ENCODE measurements around the gene AP2B1. TPM values are rescaled to one million over a fixed set of nuclear protein-coding genes. Genes with fewer than 3 reads are reported as not detected.

The AP2B1 gene
- total and polyA plus RNA-seq, 2 experiments from 2014 or later, result 54.7 to 90.9 TPM

DNA sequence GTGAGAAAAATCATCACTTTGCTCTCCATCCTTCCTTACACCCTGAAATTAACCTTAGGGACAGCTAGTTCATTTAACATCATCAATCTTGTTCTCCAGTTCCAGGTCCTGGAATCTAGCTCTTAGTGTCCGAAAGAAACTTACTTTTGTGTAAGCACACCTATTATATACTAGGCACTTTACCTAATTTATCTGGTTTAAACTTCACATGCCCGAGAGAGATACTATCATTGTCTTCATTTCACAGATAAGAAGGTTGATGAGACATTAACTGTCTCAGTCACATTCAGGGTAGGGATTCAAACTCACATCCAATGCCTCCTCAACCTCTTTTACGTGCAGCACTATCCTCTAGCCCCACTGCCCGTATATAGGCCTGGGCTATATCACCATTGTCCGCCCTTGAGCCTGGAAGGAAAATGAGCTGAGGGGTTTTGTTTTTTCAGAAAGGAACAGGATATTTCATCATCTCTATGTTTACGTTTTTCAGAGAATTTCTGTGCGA, 501 bp upstream of the AP2B1 start:
- no peaks in the 10 kb centered on the region for H3K36me3 ChIP-seq
- TF ChIP-seq, protein P1, sequence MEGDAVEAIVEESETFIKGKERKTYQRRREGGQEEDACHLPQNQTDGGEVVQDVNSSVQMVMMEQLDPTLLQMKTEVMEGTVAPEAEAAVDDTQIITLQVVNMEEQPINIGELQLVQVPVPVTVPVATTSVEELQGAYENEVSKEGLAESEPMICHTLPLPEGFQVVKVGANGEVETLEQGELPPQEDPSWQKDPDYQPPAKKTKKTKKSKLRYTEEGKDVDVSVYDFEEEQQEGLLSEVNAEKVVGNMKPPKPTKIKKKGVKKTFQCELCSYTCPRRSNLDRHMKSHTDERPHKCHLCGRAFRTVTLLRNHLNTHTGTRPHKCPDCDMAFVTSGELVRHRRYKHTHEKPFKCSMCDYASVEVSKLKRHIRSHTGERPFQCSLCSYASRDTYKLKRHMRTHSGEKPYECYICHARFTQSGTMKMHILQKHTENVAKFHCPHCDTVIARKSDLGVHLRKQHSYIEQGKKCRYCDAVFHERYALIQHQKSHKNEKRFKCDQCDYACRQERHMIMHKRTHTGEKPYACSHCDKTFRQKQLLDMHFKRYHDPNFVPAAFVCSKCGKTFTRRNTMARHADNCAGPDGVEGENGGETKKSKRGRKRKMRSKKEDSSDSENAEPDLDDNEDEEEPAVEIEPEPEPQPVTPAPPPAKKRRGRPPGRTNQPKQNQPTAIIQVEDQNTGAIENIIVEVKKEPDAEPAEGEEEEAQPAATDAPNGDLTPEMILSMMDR (IDR thresholded peaks at IDR 0.05; ENCODE audit: low read depth, low read length), result no peak
- H3K27me3 ChIP-seq, result peaks cover 27% of the 10 kb centered on the region
- H3K4me1 ChIP-seq (ENCODE audit: low read depth), result peaks cover 10% of the 10 kb centered on the region
- no peak for DNase-seq (ENCODE audit: low read depth in 1 of 2, low spot score in 1 of 2)
- H3K4me3 ChIP-seq, result peak overlapping the region; percentile 86
- H3K9me3 ChIP-seq (ENCODE audit: low read depth), result no peaks in the 10 kb centered on the region
- H3K27ac ChIP-seq, result peak overlapping the region; percentile 92

DNA sequence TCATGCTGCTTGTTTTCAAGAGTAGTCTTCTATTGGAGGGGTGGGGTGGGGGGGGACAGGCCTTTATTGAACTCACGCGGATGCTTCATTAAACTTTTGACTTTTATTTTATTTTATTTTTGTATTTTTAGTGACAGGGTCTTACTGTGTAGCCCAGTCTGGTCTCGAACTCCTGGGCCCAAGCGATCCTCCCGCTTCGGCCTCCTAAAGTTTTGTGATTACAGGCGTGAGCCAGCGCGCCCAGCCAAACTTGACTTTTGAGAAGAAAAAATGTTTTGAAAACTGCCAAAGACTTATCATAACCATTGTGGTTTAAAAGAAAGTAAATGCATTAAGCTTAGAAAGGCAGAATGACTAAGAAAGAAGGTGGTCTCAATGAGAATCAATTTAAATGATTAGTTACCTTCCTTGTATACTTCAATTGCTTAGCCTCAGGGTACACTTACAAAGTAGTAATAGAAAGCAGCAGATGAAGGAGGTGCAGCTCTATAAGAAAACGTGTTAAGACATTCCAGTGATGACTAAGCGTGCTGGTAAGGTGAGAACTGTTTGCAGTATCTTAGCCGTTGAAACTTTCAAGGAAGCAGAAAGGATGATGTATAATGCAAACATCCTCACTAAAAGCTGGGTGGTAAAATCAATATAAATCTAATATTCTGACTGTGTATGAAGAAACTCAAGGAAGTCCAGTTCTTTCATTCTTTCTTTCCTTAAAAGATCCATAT, 1.2 kb downstream of the AP2B1 start:
- peak in 1 of 2 donors; percentile 54 for DNase-seq (ENCODE audit: low read depth in 1 of 2, low spot score in 1 of 2)
- H3K9me3 ChIP-seq (ENCODE audit: low read depth), result no peaks in the 10 kb centered on the region
- TF ChIP-seq, protein P1 (IDR thresholded peaks at IDR 0.05; ENCODE audit: low read depth, low read length), result no peak
- peaks cover 10% of the 10 kb centered on the region for H3K4me1 ChIP-seq (ENCODE audit: low read depth)
- H3K27me3 ChIP-seq, result peaks cover 20% of the 10 kb centered on the region
- peak overlapping the region; percentile 86 for H3K4me3 ChIP-seq
- H3K36me3 ChIP-seq, result no peaks in the 10 kb centered on the region
- no peak overlapping the region for H3K27ac ChIP-seq

DNA sequence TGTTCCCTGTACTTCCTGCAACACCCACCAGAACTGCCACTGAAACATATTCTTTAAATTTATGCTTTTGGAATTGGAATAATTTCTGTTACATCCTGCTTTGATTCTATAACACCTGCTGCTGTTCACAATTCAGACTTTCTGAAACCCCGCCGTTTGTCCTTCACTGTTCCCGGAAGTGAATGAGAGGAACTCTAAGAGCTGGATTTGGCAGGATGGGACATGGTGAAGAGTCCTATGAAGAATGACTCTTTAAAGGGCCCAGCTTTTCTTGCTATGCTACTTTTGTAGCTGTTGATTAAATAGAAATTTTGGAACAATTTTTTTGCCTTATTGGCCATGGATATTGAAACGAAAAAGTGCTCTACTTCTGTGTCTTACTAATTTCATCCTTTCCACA, 8.9 kb downstream of the AP2B1 start:
- H3K9me3 ChIP-seq (ENCODE audit: low read depth), result no peaks in the 10 kb centered on the region
- no peak for DNase-seq (ENCODE audit: low read depth in 1 of 2, low spot score in 1 of 2)
- no peak overlapping the region for H3K27ac ChIP-seq
- no peak overlapping the region for H3K4me3 ChIP-seq
- peaks cover 44% of the 10 kb centered on the region for H3K36me3 ChIP-seq
- TF ChIP-seq, protein P1 (IDR thresholded peaks at IDR 0.05; ENCODE audit: low read depth, low read length), result no peak
- no peaks in the 10 kb centered on the region for H3K27me3 ChIP-seq
- no peaks in the 10 kb centered on the region for H3K4me1 ChIP-seq (ENCODE audit: low read depth)

DNA sequence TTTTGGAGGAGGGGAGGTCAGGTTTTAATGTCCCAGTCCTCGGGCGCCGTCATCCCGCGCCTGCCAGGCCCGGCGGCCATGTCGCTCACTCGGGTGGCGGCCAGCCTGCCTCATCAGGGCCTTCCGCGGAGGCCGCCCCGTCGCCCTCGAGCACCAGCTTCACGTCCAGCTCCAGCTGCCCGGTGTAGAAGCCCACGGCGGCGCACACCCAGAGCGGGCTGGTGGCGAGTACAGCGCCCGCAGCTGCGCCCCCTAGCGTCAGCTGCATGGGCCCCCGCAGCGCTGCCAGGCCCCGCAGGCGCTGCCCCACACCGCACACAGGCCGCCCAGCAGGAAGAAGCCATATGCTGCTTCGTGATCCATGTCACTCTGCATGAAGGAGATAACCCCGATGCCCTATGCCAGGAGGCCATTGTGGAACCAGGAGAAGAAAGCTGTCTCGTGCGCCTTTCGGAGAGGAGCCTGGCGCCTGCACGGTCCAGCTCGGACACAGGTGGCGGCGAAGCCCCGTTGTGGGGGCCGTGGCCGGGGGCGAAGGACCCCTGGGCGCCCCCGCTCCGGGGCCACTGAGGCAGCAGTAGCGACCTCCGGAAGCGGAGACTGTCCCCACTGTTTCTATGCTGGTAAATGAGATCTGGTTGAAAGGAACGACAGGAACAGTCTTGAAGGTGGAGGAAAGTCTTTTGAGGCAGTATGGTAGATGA, 9.6 kb downstream of the AP2B1 start:
- TF ChIP-seq, protein P1 (IDR thresholded peaks at IDR 0.05; ENCODE audit: low read depth, low read length), result no peak
- H3K36me3 ChIP-seq, result peaks cover 44% of the 10 kb centered on the region
- H3K27me3 ChIP-seq, result no peaks in the 10 kb centered on the region
- no peaks in the 10 kb centered on the region for H3K9me3 ChIP-seq (ENCODE audit: low read depth)
- H3K4me3 ChIP-seq, result no peak overlapping the region
- H3K27ac ChIP-seq, result no peak overlapping the region
- DNase-seq (ENCODE audit: low read depth in 1 of 2, low spot score in 1 of 2), result no peak
- no peaks in the 10 kb centered on the region for H3K4me1 ChIP-seq (ENCODE audit: low read depth)

DNA sequence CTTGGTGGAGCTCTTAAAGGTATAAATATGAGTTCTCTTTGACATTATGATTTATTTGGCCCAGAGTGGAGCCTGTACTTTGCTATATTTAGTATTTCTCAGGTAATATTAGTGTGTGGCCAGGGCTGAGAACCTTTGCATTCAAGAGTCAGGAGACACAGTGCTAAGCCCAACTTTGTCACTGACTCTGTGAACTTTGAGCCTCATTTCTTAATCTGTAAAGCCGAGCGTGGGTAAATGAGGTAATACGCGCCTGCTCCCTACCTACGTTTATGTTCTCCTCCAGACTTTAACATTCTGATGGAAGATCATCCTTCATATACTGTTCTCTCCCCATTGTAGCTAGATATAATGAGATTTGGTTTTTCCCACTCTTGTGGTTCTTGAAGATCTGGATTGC, 10.5 kb downstream of the AP2B1 start:
- no peak overlapping the region for H3K27ac ChIP-seq

More for the DNA sequence above, 10.5 kb downstream of the AP2B1 start:
- H3K4me1 ChIP-seq (ENCODE audit: low read depth), result no peaks in the 10 kb centered on the region
- no peaks in the 10 kb centered on the region for H3K9me3 ChIP-seq (ENCODE audit: low read depth)
- H3K4me3 ChIP-seq, result no peak overlapping the region
- no peak for DNase-seq (ENCODE audit: low read depth in 1 of 2, low spot score in 1 of 2)
- TF ChIP-seq, protein P1 (IDR thresholded peaks at IDR 0.05; ENCODE audit: low read depth, low read length), result no peak
- H3K27me3 ChIP-seq, result no peaks in the 10 kb centered on the region
- H3K36me3 ChIP-seq, result peaks cover 47% of the 10 kb centered on the region
